Transverse colon (tissue), 4 donors: Measurements from ENCODE around the gene ATP1A4. TPM values are rescaled to one million over a fixed set of nuclear protein-coding genes. Genes with fewer than 3 reads are reported as not detected.
"Not testable (repeated sequence)": the region's sequence is repeated elsewhere in the genome, so short reads cannot be mapped to it uniquely, and the experiment has no call there.

Experiments used
- DNase-seq: peaks from one replicate; pipeline ENCODE4 v3.0.0-alpha.2; 2019
- H3K27ac ChIP-seq, 4 donors: fragments of 200-600 bp; sonication (generic); 2 replicates each; pipeline ENCODE4 v1.5.1; 2016 to 2018; ENCODE audit warnings: inconsistent platforms in 4 of 4
- H3K27me3 ChIP-seq: fragments of 200-600 bp; sonication (generic); 2 replicates; pipeline ENCODE4 v1.5.1; 2017; ENCODE audit warnings: inconsistent platforms
- H3K36me3 ChIP-seq, 4 donors: fragments of 200-600 bp; sonication (generic); 2 replicates each; pipeline ENCODE4 v1.5.1; 2017 to 2019; ENCODE audit warnings: inconsistent platforms in 4 of 4
- H3K4me1 ChIP-seq, 4 donors: fragments of 200-600 bp; sonication (generic); 2 replicates each; pipeline ENCODE4 v1.5.1; 2017 to 2020; ENCODE audit warnings: inconsistent platforms in 4 of 4
- H3K4me3 ChIP-seq, 4 donors: fragments of 200-600 bp; sonication (generic); 1 replicate in 1 of 4; 2 replicates in 3 of 4; pipeline versions ENCODE4 v1.5.1 to v1.6.1; 2017 to 2019; ENCODE audit warnings: inconsistent platforms in 4 of 4
- H3K9me3 ChIP-seq, 2 donors: fragments of 200-600 bp; sonication (generic); 2 replicates each; pipeline ENCODE4 v1.5.1; 2017 to 2019; ENCODE audit warnings: inconsistent platforms in 2 of 2
- EP300 ChIP-seq: sonication (generic); formaldehyde crosslinking; IDR thresholded peaks from one replicate; pipeline ENCODE4 v1.6.1; 2017; ENCODE audit warnings: antibody characterized with exemption, low read depth
- POLR2A ChIP-seq: fragments of 450-650 bp; IDR thresholded peaks from one replicate; pipeline ENCODE4 v1.6.1; 2016; ENCODE audit warnings: antibody characterized with exemption, mild to moderate bottlenecking, moderate library complexity
- POLR2AphosphoS5 ChIP-seq, 3 donors: sonication (generic); formaldehyde crosslinking; IDR thresholded peaks; one replicate each; pipeline ENCODE4 v1.6.1; 2016; ENCODE audit warnings: antibody characterized with exemption in 3 of 3
- WGBS, 2 donors: methylation state at CpG; one replicate each; pipeline ENCODE4 v1.1.5; 2018; ENCODE audit warnings: low coverage in 1 of 2; 5-methylcytosine and 5-hydroxymethylcytosine counted together
- in situ Hi-C, 4 donors: fragments of 200-750 bp; cut with MboI; loops; one replicate each; pipeline versions ENCODE4 v1.15.0 to v1.15.1; 2017; ENCODE audit warnings: low sequenced_read_pairs in 3 of 4, low pct_ligation_motif_present in 1 of 4, low pct_unique_long_range_greater_than_20kb in 1 of 4
- intact Hi-C: fragments of 100-400 bp; cut with DNase I; formaldehyde crosslinking; loops from one replicate; pipeline ENCODE4 v1.15.1; 2023; ENCODE audit warnings: low total_unique reads
- total RNA-seq, 4 donors: library from RNA; depleted of rRNA; stranded (reverse); fragments of >200 nt; gene quantifications; one replicate each; pipeline ENCODE4 v1.1.0, GENCODE V29; 2016
- TF ChIP-seq, protein P1 (sequence below), 5 experiments: fragments of 200-600 bp in 3 of 5; fragments of 450-650 bp in 2 of 5; sonication (generic) in 3 of 5; IDR thresholded peaks; 1 replicate in 2 of 5; 2 replicates in 3 of 5; pipeline ENCODE4 v1.5.1; 2016 to 2017; ENCODE audit warnings: antibody characterized with exemption in 5 of 5, inconsistent platforms in 3 of 5, mild to moderate bottlenecking in 2 of 5, moderate library complexity in 1 of 5

The ATP1A4 gene
- total RNA-seq, 4 donors from 2014 or later = 0.20 TPM; not detected in 3

DNA sequence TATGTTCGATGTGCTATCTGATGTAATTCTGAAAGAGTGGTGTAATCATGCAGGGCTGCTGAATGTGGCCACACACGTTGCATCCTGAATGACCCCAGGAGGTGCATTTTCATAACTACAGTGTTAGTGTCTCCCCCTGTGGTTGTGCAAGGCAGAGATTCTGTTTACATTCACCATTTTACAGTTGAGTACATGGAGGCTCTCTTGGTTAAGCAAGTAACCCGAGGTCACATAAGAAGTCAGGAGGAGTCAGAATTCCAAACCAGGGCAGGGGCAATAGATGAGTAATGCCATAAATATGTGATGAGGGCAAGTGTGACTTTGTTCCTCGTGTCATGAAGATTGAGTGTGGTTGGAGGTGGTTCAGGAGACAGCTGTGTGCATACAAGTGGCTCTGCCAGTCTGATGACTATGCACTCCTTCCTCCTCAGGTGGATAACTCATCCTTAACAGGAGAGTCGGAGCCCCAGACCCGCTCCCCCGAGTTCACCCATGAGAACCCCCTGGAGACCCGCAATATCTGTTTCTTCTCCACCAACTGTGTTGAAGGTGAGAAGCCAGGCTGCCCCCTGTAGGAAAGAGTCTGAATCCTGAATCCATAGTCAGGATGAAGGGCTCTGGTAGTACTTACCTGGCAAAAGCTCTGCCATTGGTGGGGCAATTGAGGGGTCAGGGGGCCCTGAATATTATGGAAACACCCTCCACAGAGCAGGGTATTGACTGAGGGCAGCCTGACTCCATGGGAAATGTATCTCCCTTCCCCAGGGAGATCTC is 26.5 kb upstream of the ATP1A4 start:
- WGBS, 2 donors = 41 to 64% methylated on average over 4 to 8 of the region's 8 CpGs
- peaks cover 0 to 13% (median 4%) of the 10 kb centered on the region in 4 donors for H3K4me1 ChIP-seq
- intact Hi-C loops = no loop called here
- no peaks in the 10 kb centered on the region for H3K27me3 ChIP-seq
- DNase-seq = no peak
- H3K4me3 ChIP-seq = no peak overlapping the region
- H3K36me3 ChIP-seq = no peaks in the 10 kb centered on the region
- in situ Hi-C loops = no loop called here
- no peaks in the 10 kb centered on the region for H3K9me3 ChIP-seq
- TF ChIP-seq POLR2A (no peak), POLR2AphosphoS5 (IDR thresholded peaks at IDR 0.05) (peak in 1 of 3 donors; percentile 19), EP300 (no peak)
- peak overlapping the region in 2 of 4 donors; percentile 16 to 55 for H3K27ac ChIP-seq

DNA sequence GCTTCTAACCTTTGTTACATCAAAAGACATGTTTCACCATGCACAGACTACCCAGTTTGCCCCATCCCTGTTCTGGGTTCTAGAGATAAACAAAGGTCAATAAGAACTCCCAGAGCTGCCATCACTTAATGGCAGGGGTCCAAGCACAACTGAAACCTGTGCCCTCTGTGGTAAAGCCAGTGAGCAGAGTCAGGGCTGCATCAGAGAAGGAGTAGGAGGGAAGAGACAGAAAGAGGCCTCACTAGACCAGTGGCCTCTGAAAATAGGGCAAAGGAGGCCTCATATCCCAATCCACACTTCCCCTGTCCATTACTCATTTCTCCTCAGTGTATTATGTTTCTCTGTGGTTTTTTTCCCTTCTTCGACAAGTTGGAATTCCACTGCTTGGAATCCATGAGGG is 25.7 kb upstream of the ATP1A4 start:
- Histone ChIP-seq H3K27me3 (no peaks in the 10 kb centered on the region), H3K9me3 (no peaks in the 10 kb centered on the region), H3K4me3 (no peak overlapping the region), H3K4me1 (peaks cover 0 to 13% (median 4%) of the 10 kb centered on the region in 4 donors), H3K36me3 (no peaks in the 10 kb centered on the region), H3K27ac (peak overlapping the region in 2 of 4 donors; percentile 16 to 55)
- 74 to 88% methylated on average over 1 of the region's 1 CpG for WGBS, 2 donors
- in situ Hi-C loops = no loop called here
- TF ChIP-seq POLR2A (no peak), POLR2AphosphoS5 (IDR thresholded peaks at IDR 0.05) (no peak), EP300 (no peak)
- TF ChIP-seq, protein P1, sequence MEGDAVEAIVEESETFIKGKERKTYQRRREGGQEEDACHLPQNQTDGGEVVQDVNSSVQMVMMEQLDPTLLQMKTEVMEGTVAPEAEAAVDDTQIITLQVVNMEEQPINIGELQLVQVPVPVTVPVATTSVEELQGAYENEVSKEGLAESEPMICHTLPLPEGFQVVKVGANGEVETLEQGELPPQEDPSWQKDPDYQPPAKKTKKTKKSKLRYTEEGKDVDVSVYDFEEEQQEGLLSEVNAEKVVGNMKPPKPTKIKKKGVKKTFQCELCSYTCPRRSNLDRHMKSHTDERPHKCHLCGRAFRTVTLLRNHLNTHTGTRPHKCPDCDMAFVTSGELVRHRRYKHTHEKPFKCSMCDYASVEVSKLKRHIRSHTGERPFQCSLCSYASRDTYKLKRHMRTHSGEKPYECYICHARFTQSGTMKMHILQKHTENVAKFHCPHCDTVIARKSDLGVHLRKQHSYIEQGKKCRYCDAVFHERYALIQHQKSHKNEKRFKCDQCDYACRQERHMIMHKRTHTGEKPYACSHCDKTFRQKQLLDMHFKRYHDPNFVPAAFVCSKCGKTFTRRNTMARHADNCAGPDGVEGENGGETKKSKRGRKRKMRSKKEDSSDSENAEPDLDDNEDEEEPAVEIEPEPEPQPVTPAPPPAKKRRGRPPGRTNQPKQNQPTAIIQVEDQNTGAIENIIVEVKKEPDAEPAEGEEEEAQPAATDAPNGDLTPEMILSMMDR (IDR thresholded peaks at IDR 0.05) = no peak
- no peak for DNase-seq
- intact Hi-C loops = no loop called here

DNA sequence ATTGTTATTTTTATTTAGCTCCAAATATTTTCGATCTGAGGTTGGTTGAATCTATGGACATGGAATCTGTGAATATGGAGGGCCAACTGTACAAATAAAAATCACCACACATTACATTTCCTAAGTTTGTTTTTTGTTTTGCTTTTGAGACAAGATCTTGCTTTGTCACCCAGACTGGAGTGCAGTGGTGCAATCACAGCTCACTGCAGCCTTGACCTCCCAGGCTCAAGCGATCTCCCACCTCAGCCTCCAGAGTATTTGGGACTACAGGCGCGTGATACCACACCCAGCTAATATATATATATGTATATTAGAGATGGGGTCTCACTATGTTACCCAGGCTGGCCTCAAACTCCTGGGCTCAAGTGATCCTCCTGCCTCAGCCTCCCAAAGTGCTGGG is 25.1 kb upstream of the ATP1A4 start:
- H3K4me1 ChIP-seq = peaks cover 0 to 13% (median 4%) of the 10 kb centered on the region in 4 donors
- WGBS, 2 donors = 65 to 67% methylated on average over 3 to 4 of the region's 4 CpGs
- H3K27me3 ChIP-seq, in situ Hi-C loops, H3K4me3 ChIP-seq, DNase-seq, intact Hi-C loops, H3K27ac ChIP-seq, H3K36me3 ChIP-seq, H3K9me3 ChIP-seq: not testable (repeated sequence)

DNA sequence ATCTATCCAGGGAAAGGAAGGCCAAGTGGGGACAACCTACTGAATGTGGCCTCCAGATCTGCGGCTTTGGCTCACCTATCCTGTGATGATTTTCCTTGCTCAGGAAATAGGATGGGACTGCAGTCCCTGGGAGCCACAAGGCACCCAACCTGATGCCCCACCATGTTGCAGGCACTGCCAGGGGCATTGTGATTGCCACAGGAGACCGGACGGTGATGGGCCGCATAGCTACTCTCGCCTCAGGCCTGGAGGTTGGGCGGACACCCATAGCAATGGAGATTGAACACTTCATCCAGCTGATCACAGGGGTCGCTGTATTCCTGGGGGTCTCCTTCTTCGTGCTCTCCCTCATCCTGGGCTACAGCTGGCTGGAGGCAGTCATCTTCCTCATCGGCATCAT is 24.0 kb upstream of the ATP1A4 start:
- in situ Hi-C loops = no loop called here
- Histone ChIP-seq H3K27me3 (no peaks in the 10 kb centered on the region), H3K27ac (peak overlapping the region in 1 of 4 donors; percentile 26), H3K4me1 (peaks cover 0 to 13% (median 4%) of the 10 kb centered on the region in 4 donors), H3K4me3 (no peak overlapping the region), H3K36me3 (no peaks in the 10 kb centered on the region), H3K9me3 (no peaks in the 10 kb centered on the region)
- no peak for TF ChIP-seq POLR2AphosphoS5 (IDR thresholded peaks at IDR 0.05)
- TF ChIP-seq, protein P1 (IDR thresholded peaks at IDR 0.05) = no peak
- no peak for TF ChIP-seq EP300
- TF ChIP-seq POLR2A = no peak
- intact Hi-C loops = no loop called here
- 93% methylated on average over 9 of the region's 9 CpGs; no CpG with 5 or more reads in 1 of the 2 donors for WGBS, 2 donors
- DNase-seq = no peak

DNA sequence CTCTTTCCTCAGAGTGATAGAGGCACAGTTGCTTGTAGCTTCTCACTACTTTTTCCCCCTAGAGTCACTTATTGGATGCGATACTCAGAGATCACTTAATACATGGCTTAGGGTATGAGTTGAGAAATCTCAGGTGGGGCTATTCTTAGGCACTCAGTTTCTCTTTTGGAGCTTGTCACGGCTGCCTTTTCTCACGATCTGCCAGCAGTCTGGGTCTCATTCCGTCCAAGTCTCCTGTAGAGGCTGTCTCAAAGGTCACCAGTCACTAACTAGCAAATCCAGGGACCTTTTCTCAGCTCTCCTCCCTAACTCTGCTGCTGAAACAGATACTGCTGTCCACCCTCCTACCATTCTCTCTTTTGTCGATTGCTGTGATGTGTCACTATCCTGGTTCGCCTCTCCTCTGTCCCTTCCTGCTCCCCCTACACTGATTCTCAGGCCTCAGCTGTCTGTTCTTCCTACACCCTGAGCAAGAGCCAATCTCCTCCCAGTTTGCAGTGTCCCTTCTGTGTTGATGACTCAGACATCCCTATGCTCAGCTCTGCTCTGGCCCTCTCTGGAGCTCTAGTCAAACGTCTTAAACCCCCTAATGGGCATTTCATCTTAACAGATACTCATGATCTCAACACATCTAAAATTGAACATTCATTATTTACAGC is 23.4 kb upstream of the ATP1A4 start:
- no peak for TF ChIP-seq EP300
- no peak for TF ChIP-seq POLR2A
- TF ChIP-seq, protein P1 (IDR thresholded peaks at IDR 0.05) = no peak
- no peak for TF ChIP-seq POLR2AphosphoS5 (IDR thresholded peaks at IDR 0.05)
- in situ Hi-C loops (no loop called here), intact Hi-C loops (no loop called here)
- H3K27ac ChIP-seq = peak overlapping the region in 1 of 4 donors; percentile 26
- peaks cover 0 to 13% (median 4%) of the 10 kb centered on the region in 4 donors for H3K4me1 ChIP-seq
- no peak overlapping the region for H3K4me3 ChIP-seq
- no peaks in the 10 kb centered on the region for H3K27me3 ChIP-seq
- no peaks in the 10 kb centered on the region for H3K36me3 ChIP-seq
- no peak for DNase-seq
- H3K9me3 ChIP-seq = no peaks in the 10 kb centered on the region
- WGBS, 2 donors = 62 to 73% methylated on average over 3 to 7 of the region's 7 CpGs
